Measurements from ENCODE around the gene SLC12A5. TPM values are rescaled to one million over a fixed set of nuclear protein-coding genes. Genes with fewer than 3 reads are reported as not detected.
"Not testable (repeated sequence)": the region's sequence is repeated elsewhere in the genome, so short reads cannot be mapped to it uniquely, and the experiment has no call there.

Gene SLC12A5
- total RNA-seq = 0.07 and 0.26 TPM in 2 replicates

DNA sequence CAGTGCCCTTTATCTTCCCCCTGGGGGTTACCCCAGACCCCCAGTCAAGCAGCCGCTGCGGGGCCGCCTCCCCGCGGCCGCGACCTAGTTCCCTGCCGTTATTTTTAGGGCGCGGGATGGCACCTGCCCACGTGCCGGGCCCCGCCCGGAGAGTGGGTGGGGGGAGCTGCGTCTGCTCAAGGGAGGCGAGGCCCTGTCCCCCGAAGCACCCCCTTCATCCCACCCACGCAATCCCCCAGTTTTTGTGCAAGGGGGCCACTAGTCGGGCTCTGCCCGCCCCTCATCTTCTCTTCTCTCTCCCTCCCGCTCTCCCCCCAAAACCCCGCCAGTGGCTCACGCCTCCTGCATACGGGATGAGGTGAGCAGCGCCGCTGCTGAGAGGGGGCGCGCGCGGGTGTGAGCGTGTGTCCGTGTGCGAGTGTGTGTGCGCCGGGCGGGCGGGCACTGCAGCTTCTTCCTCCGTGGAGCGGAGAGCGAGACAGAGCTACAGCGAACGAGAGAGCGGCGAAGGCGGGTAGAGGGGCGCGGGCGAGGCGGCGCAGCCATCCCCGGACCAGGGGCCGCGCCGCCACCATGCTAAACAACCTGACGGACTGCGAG is at the start of gene SLC12A5:
TSS of gene SLC12A5 (plus strand) at position 444 of the 600 bp plus-strand sequence. CDS start at position 574, 130 bp downstream.
- DNase-seq (ENCODE audit: low read depth, low spot score) = no peak

DNA sequence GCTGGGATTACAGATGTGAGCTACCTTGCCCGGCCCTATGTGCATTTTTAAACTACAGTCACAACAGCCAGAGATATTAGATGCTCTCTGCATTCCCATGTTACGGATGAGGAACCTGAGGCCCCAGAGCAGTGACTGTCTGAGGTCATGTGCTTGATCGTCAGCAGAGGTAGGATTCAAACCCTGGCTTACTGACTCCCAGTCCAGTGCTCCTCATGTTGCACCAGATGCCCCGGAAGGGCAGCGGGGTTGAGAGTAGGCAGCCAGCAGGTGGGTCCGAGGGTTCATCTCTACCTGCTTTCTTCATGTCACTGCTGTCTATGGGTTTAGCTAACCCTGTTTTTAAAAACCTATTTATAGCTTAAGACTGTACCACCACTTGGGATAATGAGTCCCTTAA is 47.8 kb upstream of the SLC12A5 start:
- DNase-seq (ENCODE audit: low read depth, low spot score) = no peak

DNA sequence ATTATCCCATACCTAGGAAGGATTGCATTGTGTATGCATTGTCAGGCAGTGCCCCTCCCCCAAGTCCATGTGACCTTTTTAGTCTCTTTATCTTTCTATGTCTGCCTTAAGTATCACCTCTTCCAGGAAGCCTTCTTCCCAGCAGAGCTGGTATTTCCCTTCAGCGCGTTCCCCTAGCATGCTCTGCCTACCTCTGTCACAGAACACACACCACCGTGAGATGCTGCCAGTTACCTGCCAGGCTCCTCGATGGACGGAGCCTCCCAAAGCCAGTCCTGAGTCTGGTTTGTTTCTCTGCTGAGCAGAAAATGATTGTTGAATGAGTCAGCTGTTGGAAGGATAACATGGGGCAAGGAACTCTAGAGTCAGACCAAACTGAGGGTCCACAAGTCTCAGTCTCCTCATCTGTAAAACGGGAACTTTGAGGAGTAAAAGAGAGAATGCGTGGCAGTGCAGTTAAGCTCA is 45.7 kb upstream of the SLC12A5 start:
- no peak for DNase-seq (ENCODE audit: low read depth, low spot score)

DNA sequence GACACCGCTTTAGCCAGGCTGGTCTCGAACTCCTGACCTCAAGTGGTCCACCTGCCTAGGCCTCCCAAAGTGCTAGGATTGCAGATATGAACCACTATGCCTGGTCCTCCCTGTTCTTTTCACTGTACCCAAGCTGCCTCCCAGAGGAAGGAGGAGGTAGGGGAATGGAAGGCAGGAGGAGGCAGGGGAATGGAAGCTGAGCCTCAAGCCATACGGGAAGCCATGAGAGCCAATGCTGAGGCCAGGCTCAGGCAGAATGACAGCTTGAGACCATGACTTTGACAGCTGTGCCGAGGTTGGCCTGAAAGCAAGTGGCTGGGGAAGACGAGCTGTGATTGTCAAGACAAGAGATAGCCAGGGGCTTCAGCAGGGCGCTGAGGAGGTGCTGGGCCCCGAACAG is 43.4 kb upstream of the SLC12A5 start:
- no peak for DNase-seq (ENCODE audit: low read depth, low spot score)

DNA sequence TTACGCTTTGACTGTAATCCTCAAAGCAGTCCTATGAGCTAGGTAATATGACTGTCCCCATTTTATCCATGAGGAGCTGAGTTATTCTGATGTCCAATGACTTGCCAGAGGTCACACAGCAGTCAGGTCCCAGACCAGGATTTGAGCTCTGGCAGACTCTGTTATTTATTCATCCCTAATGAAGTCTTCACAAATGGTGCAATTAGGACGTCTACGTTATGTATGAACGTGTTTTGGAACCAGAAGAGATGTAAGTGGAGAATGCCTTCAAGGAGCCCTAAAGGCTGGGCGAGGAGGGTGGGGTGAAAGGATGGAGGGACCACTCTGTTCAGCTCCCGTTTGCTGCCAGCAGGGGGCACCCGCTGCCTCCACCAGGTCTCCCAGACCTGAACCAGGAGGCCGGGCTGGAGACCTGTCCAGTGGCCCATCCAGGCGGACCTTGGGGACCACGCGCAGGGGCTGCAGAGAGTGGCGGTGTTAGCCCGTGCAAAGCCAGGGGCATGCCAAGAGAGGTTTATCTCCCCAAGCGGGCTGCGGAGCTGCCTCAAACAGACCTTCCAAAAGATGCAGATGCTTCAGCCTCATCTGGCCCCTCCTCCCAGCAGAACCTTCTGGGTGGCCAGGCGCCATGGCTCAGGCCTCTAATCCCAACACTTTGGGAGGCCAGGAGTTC is 41.8 kb upstream of the SLC12A5 start:
- DNase-seq (ENCODE audit: low read depth, low spot score) = no peak

DNA sequence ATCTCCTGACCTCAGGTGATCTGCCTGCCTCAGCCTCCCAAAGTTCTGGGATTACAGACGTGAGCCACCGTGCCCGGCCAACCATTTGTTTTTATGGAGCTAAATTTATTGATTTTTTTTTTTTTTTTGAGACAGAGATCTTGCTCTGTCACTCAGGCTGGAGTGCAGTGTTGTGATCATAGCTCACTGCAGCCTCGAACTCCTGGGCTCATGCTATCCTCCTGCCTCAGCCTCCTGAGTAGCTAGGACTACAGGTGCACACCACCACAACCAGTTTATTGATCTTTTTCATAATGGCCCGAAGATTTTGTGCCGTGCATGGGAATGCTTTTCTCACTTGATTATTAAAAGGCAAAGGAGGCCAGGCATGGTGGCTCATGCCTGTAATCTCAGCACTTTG is 40.2 kb upstream of the SLC12A5 start:
- DNase-seq (ENCODE audit: low read depth, low spot score) = not testable (repeated sequence)

DNA sequence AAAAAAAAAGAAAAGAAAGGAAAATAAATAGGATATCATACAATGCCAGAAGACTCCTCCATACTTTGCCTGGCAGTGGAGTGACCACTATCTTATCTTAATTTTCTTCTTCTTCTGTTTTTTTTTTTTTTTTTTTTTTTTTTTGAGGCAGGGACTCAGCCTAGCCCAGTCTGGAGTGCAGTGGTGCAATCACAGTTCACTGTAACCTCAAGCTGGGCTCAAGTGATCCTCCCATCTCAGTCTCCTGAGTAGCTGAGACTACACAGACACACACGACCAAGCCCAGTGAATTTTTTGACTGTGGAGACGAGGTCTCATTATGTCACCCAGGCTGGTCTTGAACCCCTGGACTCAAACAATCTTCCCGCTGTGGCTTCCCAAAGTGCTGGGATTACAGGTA is 37.4 kb upstream of the SLC12A5 start:
- DNase-seq (ENCODE audit: low read depth, low spot score) = no peak

DNA sequence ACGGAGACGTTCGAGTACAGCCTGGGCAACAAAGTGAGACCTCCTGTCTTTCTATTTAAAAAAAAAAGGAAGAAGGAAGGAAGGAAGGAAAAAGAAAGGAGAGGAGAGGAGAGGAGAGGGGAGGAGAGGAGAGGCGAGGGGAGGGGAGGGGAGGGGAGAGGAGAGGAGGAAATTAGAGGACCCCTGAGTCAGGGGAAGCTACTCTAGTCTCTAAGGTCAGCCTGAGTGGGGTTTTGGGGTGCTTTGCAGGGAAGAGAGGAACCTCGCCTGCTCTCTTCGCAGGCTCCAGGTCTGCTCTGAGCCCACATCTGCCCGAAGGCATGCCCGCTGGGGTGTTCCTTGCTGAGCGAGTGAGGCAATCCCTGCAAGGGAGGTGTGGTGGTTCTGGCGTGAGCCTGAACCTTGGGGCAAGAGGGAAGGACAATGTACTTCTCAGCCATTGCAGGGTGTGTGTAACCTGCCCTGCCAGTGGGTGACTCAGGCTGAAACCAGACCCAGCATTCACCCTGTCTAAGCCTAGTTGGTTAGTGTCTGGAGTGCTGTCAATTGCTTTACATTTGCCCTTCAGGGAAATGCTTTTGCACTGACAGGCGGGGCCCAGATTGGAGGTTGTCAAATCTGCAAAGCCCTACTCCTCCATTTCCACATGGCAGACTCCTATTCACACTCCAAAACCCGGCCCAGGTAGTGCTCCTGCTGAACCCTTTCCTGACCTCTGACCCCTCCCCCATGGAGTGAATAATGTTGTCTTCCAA is 35.6 kb upstream of the SLC12A5 start:
- DNase-seq (ENCODE audit: low read depth, low spot score) = no peak

DNA sequence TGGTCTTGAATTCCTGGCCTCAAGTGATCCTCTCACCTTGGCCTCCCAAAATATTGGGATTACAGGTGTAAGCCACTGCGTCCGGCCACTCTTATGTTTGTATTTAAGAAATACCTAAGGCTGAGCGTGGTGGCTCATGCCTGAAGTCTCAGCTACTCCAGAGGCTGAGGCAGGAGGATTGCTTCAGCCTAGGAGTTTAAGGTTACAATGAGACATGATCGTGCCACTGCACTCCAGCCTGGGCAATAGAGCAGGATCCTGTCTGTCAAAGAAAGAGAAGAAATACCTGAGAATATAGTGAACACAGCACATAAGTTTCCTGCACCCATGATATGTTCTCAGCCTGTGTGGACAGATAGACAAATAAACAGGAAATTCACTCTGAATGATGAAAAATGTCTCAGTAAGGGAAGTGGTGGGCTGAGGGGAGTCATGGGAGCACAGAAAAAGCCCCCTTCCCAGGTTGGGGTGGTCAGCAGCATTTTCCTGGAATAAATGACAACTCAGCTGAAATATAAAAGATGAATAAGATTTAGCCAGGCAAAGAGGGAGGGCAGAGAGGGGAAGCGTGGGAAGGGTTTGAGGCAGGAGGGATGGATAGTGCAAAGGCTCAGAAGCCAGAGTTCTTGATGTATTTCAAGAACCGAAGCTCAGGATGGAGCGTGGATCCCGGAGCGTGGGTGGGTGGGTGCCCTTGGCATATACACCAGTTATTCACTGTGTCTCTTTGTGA is 34.1 kb upstream of the SLC12A5 start:
- DNase-seq (ENCODE audit: low read depth, low spot score) = no peak

DNA sequence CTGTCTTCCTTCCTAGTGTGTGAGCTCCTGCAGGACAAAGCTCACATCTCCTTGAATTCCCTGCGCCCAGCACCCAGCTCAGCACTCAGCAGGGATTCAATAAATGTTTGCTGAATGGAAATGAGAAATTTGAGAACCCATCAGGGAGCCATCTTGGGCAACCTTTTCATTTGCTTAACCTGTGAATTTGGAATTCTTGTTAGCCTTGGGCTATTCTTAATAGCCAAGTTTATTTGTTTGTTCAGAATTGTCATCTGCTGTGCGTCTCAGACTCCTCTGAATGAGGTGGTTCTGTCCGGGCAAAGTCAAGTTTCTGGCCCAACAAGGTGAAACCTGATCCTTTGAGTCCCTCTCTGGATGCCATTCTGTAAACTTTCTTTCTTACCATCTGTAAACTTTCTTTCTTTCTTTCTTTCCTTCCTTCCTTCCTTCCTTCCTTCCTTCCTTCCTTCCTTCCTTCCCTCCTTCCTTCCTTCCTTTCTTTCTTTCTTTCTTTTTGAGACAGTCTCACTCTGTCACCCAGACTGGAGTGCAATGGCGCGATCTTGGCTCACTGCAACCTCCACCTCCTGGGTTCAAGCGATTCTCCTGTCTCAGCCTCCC is 33.4 kb upstream of the SLC12A5 start:
- not testable (repeated sequence) for DNase-seq (ENCODE audit: low read depth, low spot score)

DNA sequence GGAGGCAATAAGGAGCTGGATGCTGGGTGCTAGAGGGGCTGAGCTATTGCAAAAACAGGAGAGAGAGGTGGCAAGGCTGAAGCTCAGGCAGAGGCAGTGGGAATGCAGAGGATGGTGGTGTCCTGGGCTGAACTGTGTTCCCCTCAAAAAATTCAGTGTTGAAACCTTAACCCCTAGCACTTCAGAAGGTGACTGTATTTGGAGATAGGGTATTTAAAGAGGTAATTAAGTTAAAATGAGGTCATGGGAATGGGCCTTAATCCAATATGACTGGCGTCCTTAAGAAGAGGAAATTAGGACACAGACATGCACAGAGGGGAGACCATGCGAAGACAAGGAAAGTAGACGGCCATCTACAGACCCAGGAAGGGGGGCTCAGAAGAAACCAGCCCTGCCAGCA is 31.8 kb upstream of the SLC12A5 start:
- no peak for DNase-seq (ENCODE audit: low read depth, low spot score)

DNA sequence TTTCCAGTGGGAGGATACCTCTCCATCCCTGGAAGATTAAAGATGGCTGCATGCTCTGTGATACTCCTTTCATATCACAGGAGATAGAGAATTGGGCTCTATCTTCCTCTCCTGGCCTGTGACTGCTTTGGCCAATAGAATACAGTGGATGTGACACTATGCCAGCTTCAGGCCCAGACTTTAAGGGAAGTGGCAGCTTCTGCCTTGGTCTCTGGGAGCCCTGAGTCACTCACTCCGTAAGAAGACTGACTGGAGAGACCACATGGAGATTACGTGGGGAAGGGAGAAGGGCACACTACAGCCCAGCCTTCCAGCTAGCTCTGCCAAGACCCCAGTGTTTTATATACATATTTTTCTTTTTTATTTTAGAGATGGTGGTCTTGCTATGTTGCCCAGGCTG is 30.7 kb upstream of the SLC12A5 start:
- no peak for DNase-seq (ENCODE audit: low read depth, low spot score)

DNA sequence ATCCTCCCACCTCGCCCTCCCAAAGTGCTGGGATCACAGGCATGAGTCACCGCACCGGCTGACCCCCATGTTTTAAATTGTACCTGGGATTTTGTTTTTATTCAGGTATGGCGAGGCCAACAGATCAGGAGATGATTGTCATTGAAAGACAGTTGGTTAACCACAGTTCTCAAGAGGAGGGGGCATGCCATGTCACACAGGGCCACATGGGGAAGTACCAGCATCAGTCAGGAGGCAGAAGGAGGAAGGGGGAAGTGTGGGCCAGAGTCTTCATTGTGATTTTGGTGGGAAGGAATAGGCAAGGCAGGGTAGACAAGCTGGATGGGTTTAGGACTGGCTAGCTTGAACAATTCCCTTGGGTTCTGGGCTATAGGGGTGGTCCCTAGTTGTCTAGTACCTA is 30.3 kb upstream of the SLC12A5 start:
- no peak for DNase-seq (ENCODE audit: low read depth, low spot score)

DNA sequence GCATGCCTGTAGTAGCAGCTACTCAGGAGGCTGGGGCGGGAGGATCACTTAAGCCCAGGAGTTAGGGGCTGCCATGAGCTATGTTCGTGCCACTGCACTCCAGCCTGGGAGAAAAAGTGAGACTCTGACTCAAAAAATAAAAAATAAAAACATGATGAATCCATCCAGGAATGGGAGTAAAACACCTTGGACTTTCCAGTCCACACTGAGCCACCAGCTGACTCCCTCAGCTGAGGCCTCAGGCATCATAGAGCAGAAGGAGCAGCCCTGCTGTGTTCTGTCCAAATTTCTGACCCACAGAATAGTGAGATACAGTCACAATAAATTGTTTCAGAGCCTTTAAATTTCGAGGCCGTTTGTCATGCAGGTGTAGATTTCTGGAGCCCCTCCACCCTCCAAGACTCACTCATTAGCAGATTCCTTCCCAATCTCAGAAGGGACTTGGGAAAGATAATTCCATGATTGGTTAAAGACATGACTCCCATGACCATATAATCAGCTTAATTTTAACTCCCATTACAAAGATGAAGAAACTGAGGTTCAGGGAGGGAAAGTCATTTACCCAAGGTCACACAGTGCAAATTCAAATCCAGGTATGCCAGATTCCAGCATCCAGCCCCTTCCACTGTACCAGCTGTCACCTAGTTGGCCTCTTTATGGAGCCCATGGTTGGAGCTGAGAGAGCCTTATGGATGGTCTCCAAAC is 29.3 kb upstream of the SLC12A5 start:
- DNase-seq (ENCODE audit: low read depth, low spot score) = no peak

DNA sequence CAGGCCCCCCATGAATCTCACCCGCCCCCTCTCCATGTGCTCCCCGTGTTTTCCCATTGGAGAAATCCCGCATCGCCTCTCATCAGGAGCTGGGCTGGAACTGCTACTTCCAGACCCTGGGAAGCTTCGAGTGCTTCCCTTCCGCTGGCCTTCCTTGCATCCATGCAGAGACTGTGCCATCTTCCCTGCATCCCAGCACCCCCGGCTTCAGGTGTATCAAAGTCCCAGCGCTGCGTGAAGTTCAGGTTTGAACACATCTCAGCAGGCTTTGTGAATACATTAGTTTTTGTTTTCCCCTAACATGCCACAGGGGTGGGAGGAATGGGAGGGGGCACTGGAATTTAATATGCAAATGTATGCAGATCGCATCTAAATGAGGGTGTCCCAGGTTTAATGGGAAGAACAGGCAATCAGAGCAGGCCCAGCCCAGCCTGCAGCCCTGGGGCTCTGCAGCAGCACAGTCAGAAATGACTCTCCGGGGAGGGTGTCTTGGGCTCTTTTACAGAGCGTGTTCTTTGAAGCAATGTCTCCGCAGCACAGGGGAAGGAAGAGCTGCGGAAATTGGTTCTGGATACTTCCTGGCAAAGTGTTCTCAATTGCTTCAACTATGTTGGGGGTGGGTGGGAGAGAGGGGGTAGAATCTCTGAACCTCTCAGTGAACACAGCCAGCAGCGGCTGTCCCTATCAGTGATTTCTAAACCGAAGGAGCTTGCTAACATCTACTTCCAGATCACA is 28.6 kb upstream of the SLC12A5 start:
- no peak for DNase-seq (ENCODE audit: low read depth, low spot score)

DNA sequence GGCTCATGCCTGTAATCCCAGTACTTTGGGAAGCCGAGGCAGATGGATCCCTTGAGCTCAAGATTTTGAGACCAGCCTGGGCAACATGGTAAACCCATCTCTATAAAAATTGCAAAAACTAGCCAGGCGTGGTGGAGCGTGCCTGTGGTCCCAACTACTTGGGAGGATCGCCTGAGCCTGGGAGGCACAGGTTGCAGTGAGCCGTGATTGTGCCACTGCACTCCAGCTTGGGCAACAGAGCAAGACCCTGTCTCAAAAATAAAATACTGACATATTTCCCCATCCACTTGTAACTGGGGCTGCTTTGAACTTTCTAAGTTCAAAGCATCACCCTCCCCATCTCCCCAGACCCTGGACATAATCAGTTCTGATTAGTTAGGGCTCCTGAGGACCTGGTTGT is 27.5 kb upstream of the SLC12A5 start:
- no peak for DNase-seq (ENCODE audit: low read depth, low spot score)

DNA sequence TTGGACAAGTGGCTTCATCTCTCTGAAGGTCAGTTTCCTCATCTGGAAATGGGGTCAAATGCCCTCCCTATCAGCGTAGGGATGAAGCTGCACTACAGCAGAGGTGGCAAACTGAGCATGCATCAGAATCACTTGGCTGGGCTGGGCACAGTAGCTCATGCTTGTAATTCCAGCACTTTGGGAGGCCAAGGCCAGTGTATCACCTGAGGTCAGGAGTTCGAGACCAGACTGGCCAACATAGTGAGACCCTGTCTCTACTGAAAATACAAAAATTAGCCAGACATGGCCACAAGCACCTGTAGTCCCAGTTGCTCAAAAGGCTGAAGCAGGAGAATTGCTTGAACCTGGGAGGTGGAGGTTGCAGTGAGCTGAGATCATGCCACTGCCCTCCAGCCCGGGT is 27.0 kb upstream of the SLC12A5 start:
- DNase-seq (ENCODE audit: low read depth, low spot score) = no peak

DNA sequence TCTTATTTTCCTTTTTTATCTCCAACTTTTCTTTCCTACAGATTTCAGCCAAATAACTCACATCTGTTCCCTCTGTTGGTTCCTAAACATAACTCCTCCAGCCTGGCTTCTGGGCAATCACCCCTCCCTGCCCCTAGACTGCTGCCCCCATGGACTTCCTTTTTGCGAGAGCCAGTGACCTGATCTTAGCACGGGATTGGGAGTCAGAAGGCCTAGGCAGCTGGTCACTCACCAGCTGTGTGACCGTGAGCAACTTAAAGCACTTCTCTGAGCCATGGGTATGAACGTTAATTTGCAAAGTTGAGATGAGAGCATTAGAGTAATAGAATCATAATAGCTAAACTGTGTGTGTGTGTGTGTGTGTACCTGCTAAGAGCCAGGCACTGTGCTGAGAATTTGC is 24.8 kb upstream of the SLC12A5 start:
- no peak for DNase-seq (ENCODE audit: low read depth, low spot score)

DNA sequence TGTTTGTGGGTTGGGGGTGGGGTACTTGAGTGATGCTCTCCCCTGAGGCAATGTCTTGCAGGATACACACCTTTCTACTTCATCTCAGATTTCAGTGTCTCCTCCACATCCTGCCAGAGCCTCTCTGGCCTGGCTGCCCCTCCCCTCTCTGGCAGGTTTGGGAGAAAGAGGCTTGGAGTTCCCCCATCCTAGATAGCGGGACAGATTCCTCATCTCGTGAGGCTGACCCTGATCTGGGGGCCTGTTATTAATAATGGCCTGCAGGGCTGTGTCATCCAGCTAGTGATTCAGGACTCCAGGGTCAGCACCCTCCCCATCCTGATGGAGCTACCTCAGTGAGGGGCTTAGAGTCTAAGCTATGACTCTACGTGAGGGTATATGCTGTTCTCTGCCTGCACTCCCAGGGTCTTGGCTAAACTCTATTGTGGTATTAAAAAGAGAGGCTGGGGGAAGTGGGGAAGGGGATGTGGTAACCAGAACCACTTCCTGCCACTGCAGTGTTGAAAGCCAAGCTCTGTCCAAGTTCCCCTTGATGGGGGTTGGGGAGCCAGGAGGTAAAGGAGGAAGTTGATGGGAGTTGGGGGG is 24.0 kb upstream of the SLC12A5 start:
- no peak for DNase-seq (ENCODE audit: low read depth, low spot score)

All from pulmonary artery endothelial cell (primary cell).